Neuronal stem cell (in vitro differentiated cells): Measurements from ENCODE around the gene KLK5.
A peak's percentile ranks its signal among the peaks of the same experiment; 100 is the strongest.

Experiments used
- DNase-seq: peaks from one replicate; pipeline ENCODE4 v3.0.0-alpha.2; 2013; ENCODE audit warnings: low spot score
- H2AFZ ChIP-seq: one replicate; pipeline ENCODE4 v1.6.1; 2013; ENCODE audit warnings: mild to moderate bottlenecking, low read length, inconsistent platforms
- H2AK5ac ChIP-seq: 2 replicates; pipeline ENCODE4 v1.6.1; 2013; ENCODE audit warnings: low read depth, mild to moderate bottlenecking, inconsistent platforms, low read length, moderate library complexity, mixed read lengths
- H2BK120ac ChIP-seq: 2 replicates; pipeline ENCODE4 v1.6.1; 2013; ENCODE audit warnings: low read depth, mild to moderate bottlenecking, inconsistent platforms, low read length, moderate library complexity, mixed read lengths
- H2BK12ac ChIP-seq: one replicate; pipeline ENCODE4 v1.6.1; 2013; ENCODE audit warnings: low read length, inconsistent platforms
- H2BK15ac ChIP-seq: 2 replicates; pipeline ENCODE4 v1.6.1; 2013; ENCODE audit warnings: mild to moderate bottlenecking, low read length, inconsistent platforms, mixed read lengths
- H2BK5ac ChIP-seq: one replicate; pipeline ENCODE4 v1.6.1; 2013; ENCODE audit warnings: inconsistent platforms, mild to moderate bottlenecking, low read length, moderate library complexity
- H3K14ac ChIP-seq: one replicate; pipeline ENCODE4 v1.6.1; 2013; ENCODE audit warnings: low read length, inconsistent platforms
- H3K18ac ChIP-seq: 2 replicates; pipeline ENCODE4 v1.6.1; 2013; ENCODE audit warnings: low read length, inconsistent platforms
- H3K23ac ChIP-seq: 2 replicates; pipeline ENCODE4 v1.6.1; 2013; ENCODE audit warnings: low read depth, mild to moderate bottlenecking, mixed read lengths, low read length, inconsistent platforms; ENCODE audit not compliant: poor library complexity
- H3K27ac ChIP-seq: replicated peaks from 3 replicates; pipeline ENCODE4 v1.5.1; 2013; ENCODE audit warnings: low read length, inconsistent platforms
- H3K27me3 ChIP-seq, 3 experiments: 2 replicates each; pipeline ENCODE4 v1.6.1; 2013; ENCODE audit warnings: low read length in 3 of 3, mild to moderate bottlenecking in 2 of 3, inconsistent platforms in 1 of 3, low read depth in 1 of 3, mixed read lengths in 1 of 3, moderate library complexity in 1 of 3; ENCODE audit not compliant: control insufficient read depth in 3 of 3, insufficient read depth in 3 of 3
- H3K36me3 ChIP-seq, 2 donors: replicated peaks in 1 of 2; 2 replicates each; pipeline ENCODE4 v1.6.1; 2013; ENCODE audit warnings: low read length in 2 of 2; ENCODE audit not compliant: control insufficient read depth in 2 of 2, insufficient read depth in 2 of 2
- H3K4ac ChIP-seq: 2 replicates; pipeline ENCODE4 v1.6.1; 2013; ENCODE audit warnings: inconsistent platforms, mild to moderate bottlenecking, low read length, moderate library complexity
- H3K4me1 ChIP-seq, 2 donors: 1 replicate in 1 of 2; 2 replicates in 1 of 2; pipeline ENCODE4 v1.6.1; 2013; ENCODE audit warnings: low read length in 2 of 2, low read depth in 1 of 2; ENCODE audit not compliant: control insufficient read depth in 2 of 2, insufficient read depth in 1 of 2
- H3K4me2 ChIP-seq: one replicate; pipeline ENCODE4 v1.6.1; 2013; ENCODE audit warnings: mild to moderate bottlenecking, low read length, inconsistent platforms; ENCODE audit not compliant: insufficient read depth, poor library complexity, severe bottlenecking
- H3K4me3 ChIP-seq, 2 donors: 2 replicates each; pipeline ENCODE4 v1.5.1; 2013; ENCODE audit warnings: low read length in 2 of 2, mild to moderate bottlenecking in 2 of 2, inconsistent platforms in 1 of 2, moderate library complexity in 1 of 2
- H3K79me1 ChIP-seq: one replicate; pipeline ENCODE4 v1.6.1; 2013; ENCODE audit warnings: low read depth, mild to moderate bottlenecking, inconsistent platforms, low read length, moderate library complexity
- H3K9ac ChIP-seq: one replicate; pipeline ENCODE4 v1.6.1; 2013; ENCODE audit warnings: mild to moderate bottlenecking, low read depth, low read length, inconsistent platforms; ENCODE audit not compliant: poor library complexity
- H3K9me3 ChIP-seq, 2 donors: replicated peaks in 1 of 2; 2 replicates each; pipeline versions ENCODE3 to v1.6.1; 2013; ENCODE audit warnings: low read length in 2 of 2, mild to moderate bottlenecking in 2 of 2, inconsistent platforms in 1 of 2, low read depth in 1 of 2, mixed read lengths in 1 of 2, moderate library complexity in 1 of 2; ENCODE audit not compliant: control insufficient read depth in 2 of 2, insufficient read depth in 1 of 2
- H4K8ac ChIP-seq: one replicate; pipeline ENCODE4 v1.6.1; 2013; ENCODE audit warnings: low read depth, mild to moderate bottlenecking, inconsistent platforms, low read length, moderate library complexity
- H4K91ac ChIP-seq: one replicate; pipeline ENCODE4 v1.6.1; 2013; ENCODE audit warnings: low read length, low read depth, mild to moderate bottlenecking, inconsistent platforms; ENCODE audit not compliant: poor library complexity
- WGBS, 2 donors: extraction: QIAGEN DNeasy Blood & Tissue Kit; methylation state at CpG; one replicate each; pipeline ENCODE4 v1.1.7; 2013; ENCODE audit warnings: missing lambda C conversion rate in 2 of 2, mixed read lengths in 1 of 2; ENCODE audit not compliant: insufficient read length in 2 of 2, insufficient replicate concordance in 1 of 2; ENCODE audit errors: extremely low coverage in 2 of 2; 5-methylcytosine and 5-hydroxymethylcytosine counted together

The KLK5 gene

GRCh38 chr19:50908336-50908735, 44.5 kb downstream of the KLK5 start:
- Histone ChIP-seq H2BK15ac (peak overlapping the region; percentile 52), H2AK5ac (peak overlapping the region; percentile 47), H3K4me1 (peaks cover 0 to 3% of the 10 kb centered on the region in 2 donors), H3K18ac (peak overlapping the region; percentile 73), H3K23ac (peak overlapping the region; percentile 8), H3K27me3 (peaks cover 11 to 62% (median 45%) of the 10 kb centered on the region in 3 experiments), H3K27ac (no peak overlapping the region), H3K36me3 (no peaks in the 10 kb centered on the region), H3K9ac (no peak overlapping the region), H3K79me1 (no peaks in the 10 kb centered on the region), H3K14ac (peak overlapping the region; percentile 94), H3K4me3 (no peak overlapping the region), H3K9me3 (no peaks in the 10 kb centered on the region), H2BK120ac (no peak overlapping the region), H4K91ac (no peak overlapping the region), H3K4me2 (no peak overlapping the region), H2AFZ (no peak overlapping the region), H2BK5ac (no peak overlapping the region), H4K8ac (no peak overlapping the region), H3K4ac (no peak overlapping the region), H2BK12ac (no peak overlapping the region)
- no CpG with 5 or more reads among the region's 25 CpGs for WGBS, 2 donors
- no peak for DNase-seq

- H2BK12ac ChIP-seq = no peak overlapping the region
- H2AFZ ChIP-seq = no peak overlapping the region
- no peak overlapping the region for H2BK120ac ChIP-seq
- peaks cover 0 to 3% of the 10 kb centered on the region in 2 donors for H3K4me1 ChIP-seq
- peak; percentile 50 for DNase-seq
- H4K91ac ChIP-seq = no peak overlapping the region
- no peak overlapping the region for H3K4me2 ChIP-seq
- H2AK5ac ChIP-seq = no peak overlapping the region
- WGBS, 2 donors = no CpG with 5 or more reads among the region's 5 CpGs
- no peak overlapping the region for H3K23ac ChIP-seq
- H3K14ac ChIP-seq = no peak overlapping the region
- no peak overlapping the region for H3K27ac ChIP-seq
- H3K4ac ChIP-seq = no peak overlapping the region
- H3K79me1 ChIP-seq = no peaks in the 10 kb centered on the region
- no peak overlapping the region for H2BK5ac ChIP-seq
- no peaks in the 10 kb centered on the region for H3K36me3 ChIP-seq
- no peak overlapping the region for H3K9ac ChIP-seq
- no peaks in the 10 kb centered on the region for H3K9me3 ChIP-seq
- peaks cover 2 to 41% (median 25%) of the 10 kb centered on the region in 3 experiments for H3K27me3 ChIP-seq
- no peak overlapping the region for H3K18ac ChIP-seq
- H4K8ac ChIP-seq = no peak overlapping the region
- no peak overlapping the region for H2BK15ac ChIP-seq
- no peak overlapping the region for H3K4me3 ChIP-seq
These were observed 46.6 kb downstream of the KLK5 start for GRCh38 chr19:50906217-50906616.

GRCh38 chr19:50902640-50903039, 50.2 kb downstream of the KLK5 start:
- no peak overlapping the region for H3K9ac ChIP-seq
- no peak overlapping the region for H3K27ac ChIP-seq
- H3K9me3 ChIP-seq = no peaks in the 10 kb centered on the region
- no peak overlapping the region for H3K23ac ChIP-seq
- no peak for DNase-seq
- H3K4me3 ChIP-seq = no peak overlapping the region
- H3K4me1 ChIP-seq = no peaks in the 10 kb centered on the region
- H3K4me2 ChIP-seq = no peak overlapping the region
- no peak overlapping the region for H4K8ac ChIP-seq
- H2BK12ac ChIP-seq = no peak overlapping the region
- no peak overlapping the region for H2BK120ac ChIP-seq
- no peaks in the 10 kb centered on the region for H3K36me3 ChIP-seq
- no CpG with 5 or more reads among the region's 4 CpGs for WGBS, 2 donors
- peaks cover 0 to 6% (median 0%) of the 10 kb centered on the region in 3 experiments for H3K27me3 ChIP-seq
- no peak overlapping the region for H2AFZ ChIP-seq
- H2AK5ac ChIP-seq = no peak overlapping the region
- H3K14ac ChIP-seq = no peak overlapping the region
- H4K91ac ChIP-seq = no peak overlapping the region
- no peak overlapping the region for H2BK5ac ChIP-seq
- H2BK15ac ChIP-seq = no peak overlapping the region
- no peak overlapping the region for H3K4ac ChIP-seq
- H3K79me1 ChIP-seq = no peaks in the 10 kb centered on the region
- no peak overlapping the region for H3K18ac ChIP-seq

GRCh38 chr19:50899569-50899968, 53.3 kb downstream of the KLK5 start:
- no peak for DNase-seq
- Histone ChIP-seq H3K14ac (no peak overlapping the region), H2AFZ (no peak overlapping the region), H3K9ac (no peak overlapping the region), H2BK12ac (no peak overlapping the region), H2BK5ac (no peak overlapping the region), H3K4me3 (no peak overlapping the region), H3K9me3 (peaks cover 0 to 3% of the 10 kb centered on the region in 2 donors), H3K79me1 (no peaks in the 10 kb centered on the region), H2BK120ac (no peak overlapping the region), H4K91ac (no peak overlapping the region), H3K23ac (no peak overlapping the region), H4K8ac (no peak overlapping the region), H3K4me1 (no peaks in the 10 kb centered on the region), H2BK15ac (no peak overlapping the region), H3K36me3 (no peaks in the 10 kb centered on the region), H3K27me3 (no peaks in the 10 kb centered on the region), H3K4ac (no peak overlapping the region), H3K4me2 (no peak overlapping the region), H2AK5ac (no peak overlapping the region), H3K18ac (no peak overlapping the region), H3K27ac (no peak overlapping the region)
- WGBS, 2 donors = no CpG with 5 or more reads among the region's 3 CpGs
